Vagina (tissue), 2 donors: ENCODE measurements around the gene NOS3.

Source experiments
- CTCF ChIP-seq, 3 experiments: fragments of 450-650 bp in 2 of 3; fragments of 200-600 bp in 1 of 3; sonication (generic) in 1 of 3; IDR thresholded peaks; one replicate each; pipeline ENCODE4 v1.5.1; 2017 to 2019; ENCODE audit warnings: antibody characterized with exemption in 3 of 3, mild to moderate bottlenecking in 2 of 3, moderate library complexity in 2 of 3
- POLR2A ChIP-seq, 2 donors: fragments of 450-650 bp; IDR thresholded peaks; one replicate each; pipeline ENCODE4 v1.6.1; 2017; ENCODE audit warnings: antibody characterized with exemption in 2 of 2, mild to moderate bottlenecking in 2 of 2, moderate library complexity in 2 of 2

- TF ChIP-seq CTCF (IDR thresholded peaks at IDR 0.05) (no peak), POLR2A (IDR thresholded peaks at IDR 0.05) (no peak)
Observed at GRCh38 chr7:151062111-151062398, 71.2 kb downstream of the NOS3 start.
